Body of pancreas (tissue), 4 donors: Measurements from ENCODE around the gene SCAANT1. TPM values are rescaled to one million over a fixed set of nuclear protein-coding genes. Genes with fewer than 3 reads are reported as not detected.

Experiments used
- ATAC-seq: fragments of 150-250 bp; one replicate; pipeline ENCODE4 v1.9.1; 2016
- DNase-seq, 4 donors: peaks; one replicate each; pipeline ENCODE4 v3.0.0-alpha.2; 2019
- H3K27ac ChIP-seq, 4 donors: fragments of 200-600 bp; sonication (generic); 1 replicate in 3 of 4; 2 replicates in 1 of 4; pipeline versions ENCODE4 v1.5.1 to v1.6.1; 2016 to 2019; ENCODE audit warnings: mild to moderate bottlenecking in 1 of 4, mixed read lengths in 1 of 4, moderate library complexity in 1 of 4
- H3K27me3 ChIP-seq, 2 donors: fragments of 200-600 bp; sonication (generic); one replicate each; pipeline ENCODE4 v1.6.0; 2016; ENCODE audit warnings: mild to moderate bottlenecking in 1 of 2
- H3K36me3 ChIP-seq, 2 donors: fragments of 200-600 bp; sonication (generic); replicated peaks in 1 of 2; 2 replicates each; pipeline ENCODE4 v1.5.1; 2016; ENCODE audit warnings: low read depth in 2 of 2; ENCODE audit not compliant: insufficient read depth in 1 of 2
- H3K4me1 ChIP-seq: fragments of 200-600 bp; sonication (generic); one replicate; pipeline ENCODE4 v1.6.0; 2016
- H3K4me3 ChIP-seq, 2 donors: fragments of 200-600 bp; sonication (generic); 1 replicate in 1 of 2; 2 replicates in 1 of 2; pipeline ENCODE4 v1.5.1; 2016 to 2019
- H3K9me3 ChIP-seq, 3 donors: fragments of 200-600 bp; sonication (generic); 1 replicate in 2 of 3; 2 replicates in 1 of 3; pipeline ENCODE4 v1.5.1; 2016
- POLR2A ChIP-seq, 3 donors: fragments of 450-650 bp; IDR thresholded peaks; one replicate each; pipeline ENCODE4 v1.6.1; 2016; ENCODE audit warnings: antibody characterized with exemption in 3 of 3, mild to moderate bottlenecking in 2 of 3
- WGBS, 2 donors: methylation state at CpG; one replicate each; pipeline ENCODE4 v1.1.5; 2017; 5-methylcytosine and 5-hydroxymethylcytosine counted together
- intact Hi-C: fragments of 100-400 bp; cut with DNase I; formaldehyde crosslinking; loops from one replicate; pipeline ENCODE4 v1.15.1; 2023
- total RNA-seq, 2 donors: library from RNA; depleted of rRNA; stranded (reverse); fragments of >200 nt; gene quantifications; one replicate each; pipeline ENCODE4 v1.1.0, GENCODE V29; 2016
- TF ChIP-seq, protein P1 (sequence below), 7 experiments: fragments of 450-650 bp in 4 of 7; fragments of 200-600 bp in 3 of 7; sonication (generic) in 3 of 7; IDR thresholded peaks; one replicate each; pipeline ENCODE4 v1.5.1; 2016 to 2019; ENCODE audit warnings: antibody characterized with exemption in 7 of 7

The SCAANT1 gene
- total RNA-seq, 2 donors from 2014 or later = not detected

DNA sequence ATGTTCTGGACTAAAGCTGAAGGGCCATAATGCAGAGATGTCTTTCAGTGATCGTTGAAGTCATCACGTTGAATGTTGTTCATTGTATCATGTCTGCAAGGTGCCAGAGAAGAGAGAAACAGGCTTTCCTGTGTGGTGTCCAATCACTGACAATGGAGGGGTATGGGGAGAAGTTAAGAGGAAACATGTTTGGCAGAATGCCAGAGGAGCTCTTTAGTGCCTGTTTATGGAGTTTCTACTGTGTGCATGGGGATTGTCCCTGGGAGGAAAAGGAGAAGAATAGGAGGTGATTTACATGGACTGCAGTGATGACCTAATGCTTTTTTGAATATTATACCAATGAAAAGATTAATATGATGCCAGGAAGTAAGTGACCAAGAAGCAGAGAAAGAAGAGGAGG is 11.7 kb downstream of the SCAANT1 start:
- Histone ChIP-seq H3K4me3 (no peak overlapping the region), H3K36me3 (no peaks in the 10 kb centered on the region), H3K4me1 (no peaks in the 10 kb centered on the region), H3K9me3 (no peaks in the 10 kb centered on the region), H3K27ac (no peak overlapping the region), H3K27me3 (no peaks in the 10 kb centered on the region)
- ATAC-seq = no peak
- WGBS, 2 donors = 68 to 83% methylated on average over 2 of the region's 2 CpGs
- DNase-seq = no peak
- TF ChIP-seq POLR2A (IDR thresholded peaks at IDR 0.05) = no peak
- TF ChIP-seq, protein P1, sequence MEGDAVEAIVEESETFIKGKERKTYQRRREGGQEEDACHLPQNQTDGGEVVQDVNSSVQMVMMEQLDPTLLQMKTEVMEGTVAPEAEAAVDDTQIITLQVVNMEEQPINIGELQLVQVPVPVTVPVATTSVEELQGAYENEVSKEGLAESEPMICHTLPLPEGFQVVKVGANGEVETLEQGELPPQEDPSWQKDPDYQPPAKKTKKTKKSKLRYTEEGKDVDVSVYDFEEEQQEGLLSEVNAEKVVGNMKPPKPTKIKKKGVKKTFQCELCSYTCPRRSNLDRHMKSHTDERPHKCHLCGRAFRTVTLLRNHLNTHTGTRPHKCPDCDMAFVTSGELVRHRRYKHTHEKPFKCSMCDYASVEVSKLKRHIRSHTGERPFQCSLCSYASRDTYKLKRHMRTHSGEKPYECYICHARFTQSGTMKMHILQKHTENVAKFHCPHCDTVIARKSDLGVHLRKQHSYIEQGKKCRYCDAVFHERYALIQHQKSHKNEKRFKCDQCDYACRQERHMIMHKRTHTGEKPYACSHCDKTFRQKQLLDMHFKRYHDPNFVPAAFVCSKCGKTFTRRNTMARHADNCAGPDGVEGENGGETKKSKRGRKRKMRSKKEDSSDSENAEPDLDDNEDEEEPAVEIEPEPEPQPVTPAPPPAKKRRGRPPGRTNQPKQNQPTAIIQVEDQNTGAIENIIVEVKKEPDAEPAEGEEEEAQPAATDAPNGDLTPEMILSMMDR (IDR thresholded peaks at IDR 0.05) = no peak
- intact Hi-C loops = no loop called here

DNA sequence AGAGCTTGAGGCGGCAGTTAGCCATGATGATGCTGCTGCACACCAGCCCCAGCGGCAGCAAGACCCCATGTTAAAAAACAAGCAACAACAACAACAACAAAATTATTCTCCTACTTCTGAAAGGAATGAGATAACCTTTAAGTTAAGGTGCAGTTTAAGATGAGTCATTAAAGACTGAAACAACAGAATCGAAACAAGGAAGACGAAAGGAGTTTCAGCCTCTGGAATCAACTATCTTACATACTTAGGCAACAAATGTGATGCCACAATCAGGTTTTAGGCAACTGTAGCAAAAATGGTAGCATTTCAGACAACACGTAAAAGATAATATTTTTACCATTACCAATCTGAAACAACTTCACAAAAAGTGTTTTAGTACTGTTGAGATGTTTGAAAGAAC is 12.2 kb downstream of the SCAANT1 start:
- DNase-seq = no peak
- Histone ChIP-seq H3K27me3 (no peaks in the 10 kb centered on the region), H3K4me3 (no peak overlapping the region), H3K4me1 (no peaks in the 10 kb centered on the region), H3K36me3 (no peaks in the 10 kb centered on the region), H3K27ac (no peak overlapping the region), H3K9me3 (no peaks in the 10 kb centered on the region)
- intact Hi-C loops = no loop called here
- ATAC-seq = no peak
- WGBS, 2 donors = 91 to 94% methylated on average over 5 of the region's 5 CpGs
- TF ChIP-seq, protein P1 (IDR thresholded peaks at IDR 0.05) = no peak
- no peak for TF ChIP-seq POLR2A (IDR thresholded peaks at IDR 0.05)

DNA sequence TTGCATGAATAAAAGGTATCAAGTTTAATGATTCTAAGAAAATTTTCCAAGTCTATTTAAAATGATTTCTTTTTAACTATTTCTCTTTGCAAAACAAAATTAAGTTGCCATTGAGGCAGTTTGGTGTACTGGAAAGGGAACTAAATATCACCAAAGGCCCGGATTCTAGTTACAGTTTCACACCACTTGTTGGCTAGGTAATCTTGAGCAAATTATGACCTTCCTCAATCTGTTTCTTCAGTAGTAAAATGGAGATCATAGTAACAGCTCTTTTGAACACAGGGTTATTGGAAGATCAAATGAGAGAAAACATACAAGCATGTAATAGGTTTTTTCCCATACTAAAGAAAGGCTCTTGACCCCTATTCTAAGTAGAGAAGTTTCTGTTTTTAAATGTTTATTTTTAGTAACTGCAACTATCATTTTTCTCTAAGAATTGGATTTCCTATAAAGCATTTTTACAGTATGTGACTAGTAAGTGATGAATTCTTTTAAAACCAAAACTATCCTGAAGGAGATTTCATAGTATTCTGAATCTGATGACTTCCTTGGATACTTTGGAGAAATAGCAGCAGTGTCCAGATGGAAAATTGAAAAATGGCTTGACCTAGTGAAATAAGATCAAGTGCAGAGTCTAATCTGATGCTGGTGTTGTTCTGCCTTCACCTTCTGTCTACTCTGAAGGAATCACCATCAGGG is 15.7 kb downstream of the SCAANT1 start:
- Histone ChIP-seq H3K36me3 (no peaks in the 10 kb centered on the region), H3K4me1 (peaks cover 12% of the 10 kb centered on the region), H3K9me3 (no peaks in the 10 kb centered on the region), H3K27ac (no peak overlapping the region), H3K27me3 (no peaks in the 10 kb centered on the region), H3K4me3 (no peak overlapping the region)
- WGBS, 2 donors = 44 to 79% methylated on average over 1 of the region's 1 CpG
- intact Hi-C loops = no loop called here
- DNase-seq (no peak), ATAC-seq (no peak)
- TF ChIP-seq, protein P1 (IDR thresholded peaks at IDR 0.05) = no peak
- TF ChIP-seq POLR2A (IDR thresholded peaks at IDR 0.05) = no peak

DNA sequence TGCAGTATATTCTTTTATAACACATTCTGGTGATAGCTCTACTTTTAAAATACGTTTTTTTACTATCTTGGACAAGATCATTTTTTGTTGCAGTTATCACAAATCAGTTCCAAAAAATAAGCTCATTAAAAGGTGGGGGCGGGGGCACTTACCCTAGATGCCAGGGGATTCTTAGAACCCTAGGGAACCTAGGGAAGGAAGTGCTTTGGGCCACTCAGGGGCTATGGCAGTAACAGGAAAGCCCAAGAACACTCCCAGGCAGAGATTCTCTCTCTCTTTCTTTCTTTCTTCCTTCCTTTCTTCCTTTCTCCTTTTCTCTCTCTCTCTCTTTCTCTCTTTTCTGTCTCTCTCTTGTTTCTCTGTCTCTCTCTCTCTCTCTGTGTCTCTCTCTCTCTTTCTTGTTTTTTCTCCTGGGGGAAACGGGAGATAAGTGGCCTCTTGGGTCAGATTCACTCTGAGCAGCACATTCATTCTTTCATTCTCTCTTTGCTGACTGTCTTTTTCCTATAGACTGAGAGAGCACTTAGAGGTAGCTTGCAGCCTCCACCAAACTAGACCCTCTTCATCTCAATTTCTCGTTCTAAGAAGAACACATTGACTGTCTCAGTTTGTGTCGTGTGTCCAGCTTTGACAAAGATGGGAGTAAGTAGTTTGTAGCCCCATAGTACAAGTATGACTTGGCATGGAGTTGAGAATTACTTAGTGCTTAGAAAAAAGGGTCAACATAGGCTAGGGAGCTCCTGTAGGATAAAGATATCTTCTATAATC is 16.6 kb downstream of the SCAANT1 start:
- intact Hi-C loops = no loop called here
- H3K4me3 ChIP-seq = no peak overlapping the region
- 75 to 80% methylated on average over 5 of the region's 5 CpGs for WGBS, 2 donors
- no peaks in the 10 kb centered on the region for H3K36me3 ChIP-seq
- no peaks in the 10 kb centered on the region for H3K9me3 ChIP-seq
- ATAC-seq (no peak), DNase-seq (no peak)
- H3K27ac ChIP-seq = no peak overlapping the region
- no peak for TF ChIP-seq POLR2A (IDR thresholded peaks at IDR 0.05)
- TF ChIP-seq, protein P1 (IDR thresholded peaks at IDR 0.05) = no peak
- peaks cover 15% of the 10 kb centered on the region for H3K4me1 ChIP-seq
- no peaks in the 10 kb centered on the region for H3K27me3 ChIP-seq
